ENCODE results near the gene SSH2.

GRCh38 chr17:29655323-29655722 is 274.7 kb downstream of the SSH2 start:
- TF ChIP-seq, protein P1, sequence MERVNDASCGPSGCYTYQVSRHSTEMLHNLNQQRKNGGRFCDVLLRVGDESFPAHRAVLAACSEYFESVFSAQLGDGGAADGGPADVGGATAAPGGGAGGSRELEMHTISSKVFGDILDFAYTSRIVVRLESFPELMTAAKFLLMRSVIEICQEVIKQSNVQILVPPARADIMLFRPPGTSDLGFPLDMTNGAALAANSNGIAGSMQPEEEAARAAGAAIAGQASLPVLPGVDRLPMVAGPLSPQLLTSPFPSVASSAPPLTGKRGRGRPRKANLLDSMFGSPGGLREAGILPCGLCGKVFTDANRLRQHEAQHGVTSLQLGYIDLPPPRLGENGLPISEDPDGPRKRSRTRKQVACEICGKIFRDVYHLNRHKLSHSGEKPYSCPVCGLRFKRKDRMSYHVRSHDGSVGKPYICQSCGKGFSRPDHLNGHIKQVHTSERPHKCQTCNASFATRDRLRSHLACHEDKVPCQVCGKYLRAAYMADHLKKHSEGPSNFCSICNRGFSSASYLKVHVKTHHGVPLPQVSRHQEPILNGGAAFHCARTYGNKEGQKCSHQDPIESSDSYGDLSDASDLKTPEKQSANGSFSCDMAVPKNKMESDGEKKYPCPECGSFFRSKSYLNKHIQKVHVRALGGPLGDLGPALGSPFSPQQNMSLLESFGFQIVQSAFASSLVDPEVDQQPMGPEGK (CRISPR knock-in tag; IDR thresholded peaks at IDR 0.05; ENCODE audit: borderline replicate concordance) = no peak
- TF ChIP-seq PPARA (CRISPR knock-in tag; IDR thresholded peaks at IDR 0.05; ENCODE audit: borderline replicate concordance) (no peak), TCF4 (CRISPR knock-in tag; IDR thresholded peaks at IDR 0.05; ENCODE audit: borderline replicate concordance) (no peak), BACH2 (CRISPR knock-in tag; IDR thresholded peaks at IDR 0.05; ENCODE audit: borderline replicate concordance) (no peak), OSR1 (CRISPR knock-in tag; IDR thresholded peaks at IDR 0.05) (no peak), POU6F1 (CRISPR knock-in tag; IDR thresholded peaks at IDR 0.05; ENCODE audit: borderline replicate concordance, low read depth) (no peak), ZNF8 (CRISPR knock-in tag; IDR thresholded peaks at IDR 0.05) (no peak), RARB (CRISPR knock-in tag; IDR thresholded peaks at IDR 0.05) (no peak), ZFP3 (CRISPR knock-in tag; IDR thresholded peaks at IDR 0.05) (no peak), ZC3H10 (CRISPR knock-in tag; IDR thresholded peaks at IDR 0.05) (no peak), ISL1 (CRISPR knock-in tag; IDR thresholded peaks at IDR 0.05) (no peak), ZNF70 (CRISPR knock-in tag; IDR thresholded peaks at IDR 0.05) (no peak), ZNF565 (CRISPR knock-in tag; conservative IDR thresholded peaks at IDR 0.05; ENCODE audit: low read depth) (no peak)
- TF ChIP-seq, protein P2, sequence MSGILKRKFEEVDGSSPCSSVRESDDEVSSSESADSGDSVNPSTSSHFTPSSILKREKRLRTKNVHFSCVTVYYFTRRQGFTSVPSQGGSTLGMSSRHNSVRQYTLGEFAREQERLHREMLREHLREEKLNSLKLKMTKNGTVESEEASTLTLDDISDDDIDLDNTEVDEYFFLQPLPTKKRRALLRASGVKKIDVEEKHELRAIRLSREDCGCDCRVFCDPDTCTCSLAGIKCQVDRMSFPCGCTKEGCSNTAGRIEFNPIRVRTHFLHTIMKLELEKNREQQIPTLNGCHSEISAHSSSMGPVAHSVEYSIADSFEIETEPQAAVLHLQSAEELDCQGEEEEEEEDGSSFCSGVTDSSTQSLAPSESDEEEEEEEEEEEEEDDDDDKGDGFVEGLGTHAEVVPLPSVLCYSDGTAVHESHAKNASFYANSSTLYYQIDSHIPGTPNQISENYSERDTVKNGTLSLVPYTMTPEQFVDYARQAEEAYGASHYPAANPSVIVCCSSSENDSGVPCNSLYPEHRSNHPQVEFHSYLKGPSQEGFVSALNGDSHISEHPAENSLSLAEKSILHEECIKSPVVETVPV (CRISPR knock-in tag; IDR thresholded peaks at IDR 0.05) = no peak
